ENCODE data around the gene PHOX2A. TPM values are rescaled to one million over a fixed set of nuclear protein-coding genes. Genes with fewer than 3 reads are reported as not detected.

PHOX2A gene
- total RNA-seq, 1 donor from 2014 or later: not detected

GRCh38 chr11:72249961-72250360, 6.0 kb upstream of the PHOX2A start:
- no peak overlapping the region for H3K27ac Mint-ChIP-seq (ENCODE audit: unreplicated experiment)
- Histone ChIP-seq H2AFZ (ENCODE audit: low read depth, low read length) (no peak overlapping the region), H3K4me3 (ENCODE audit: insufficient read depth, low read depth, low read length) (no peak overlapping the region), H3K79me2 (ENCODE audit: insufficient read depth, low read length) (no peaks in the 10 kb centered on the region), H3K9me3 (ENCODE audit: insufficient read depth, low read depth, low read length) (no peaks in the 10 kb centered on the region), H3K4me2 (ENCODE audit: low read length) (no peak overlapping the region), H3K36me3 (ENCODE audit: insufficient read depth, low read length) (no peaks in the 10 kb centered on the region), H3K4me1 (ENCODE audit: insufficient read depth, low read length) (no peaks in the 10 kb centered on the region), H4K20me1 (ENCODE audit: insufficient read depth, low read length) (no peaks in the 10 kb centered on the region), H3K27ac (ENCODE audit: low read depth, low read length) (no peak overlapping the region), H3K9ac (ENCODE audit: low read length) (no peak overlapping the region), H3K27me3 (ENCODE audit: insufficient read depth, low read length) (peaks cover 61% of the 10 kb centered on the region)
- no peak for DNase-seq (ENCODE audit: low read depth)
- H3K4me3 Mint-ChIP-seq (ENCODE audit: unreplicated experiment): no peak overlapping the region
- peaks cover 11% of the 10 kb centered on the region for H3K9me3 Mint-ChIP-seq (ENCODE audit: unreplicated experiment)
- peaks cover 16% of the 10 kb centered on the region for H3K27me3 Mint-ChIP-seq (ENCODE audit: low read depth, unreplicated experiment)
- no peaks in the 10 kb centered on the region for H3K4me1 Mint-ChIP-seq (ENCODE audit: low read depth, unreplicated experiment)
- H3K36me3 Mint-ChIP-seq (ENCODE audit: low read depth, unreplicated experiment): no peaks in the 10 kb centered on the region
- no peak for FAIRE-seq
- no peak for TF ChIP-seq EZH2 (IDR thresholded peaks at IDR 0.05; ENCODE audit: insufficient read depth, low read length)
- TF ChIP-seq, protein P1, sequence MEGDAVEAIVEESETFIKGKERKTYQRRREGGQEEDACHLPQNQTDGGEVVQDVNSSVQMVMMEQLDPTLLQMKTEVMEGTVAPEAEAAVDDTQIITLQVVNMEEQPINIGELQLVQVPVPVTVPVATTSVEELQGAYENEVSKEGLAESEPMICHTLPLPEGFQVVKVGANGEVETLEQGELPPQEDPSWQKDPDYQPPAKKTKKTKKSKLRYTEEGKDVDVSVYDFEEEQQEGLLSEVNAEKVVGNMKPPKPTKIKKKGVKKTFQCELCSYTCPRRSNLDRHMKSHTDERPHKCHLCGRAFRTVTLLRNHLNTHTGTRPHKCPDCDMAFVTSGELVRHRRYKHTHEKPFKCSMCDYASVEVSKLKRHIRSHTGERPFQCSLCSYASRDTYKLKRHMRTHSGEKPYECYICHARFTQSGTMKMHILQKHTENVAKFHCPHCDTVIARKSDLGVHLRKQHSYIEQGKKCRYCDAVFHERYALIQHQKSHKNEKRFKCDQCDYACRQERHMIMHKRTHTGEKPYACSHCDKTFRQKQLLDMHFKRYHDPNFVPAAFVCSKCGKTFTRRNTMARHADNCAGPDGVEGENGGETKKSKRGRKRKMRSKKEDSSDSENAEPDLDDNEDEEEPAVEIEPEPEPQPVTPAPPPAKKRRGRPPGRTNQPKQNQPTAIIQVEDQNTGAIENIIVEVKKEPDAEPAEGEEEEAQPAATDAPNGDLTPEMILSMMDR (IDR thresholded peaks at IDR 0.05; ENCODE audit: insufficient read depth, low read depth, low read length): no peak

DNA sequence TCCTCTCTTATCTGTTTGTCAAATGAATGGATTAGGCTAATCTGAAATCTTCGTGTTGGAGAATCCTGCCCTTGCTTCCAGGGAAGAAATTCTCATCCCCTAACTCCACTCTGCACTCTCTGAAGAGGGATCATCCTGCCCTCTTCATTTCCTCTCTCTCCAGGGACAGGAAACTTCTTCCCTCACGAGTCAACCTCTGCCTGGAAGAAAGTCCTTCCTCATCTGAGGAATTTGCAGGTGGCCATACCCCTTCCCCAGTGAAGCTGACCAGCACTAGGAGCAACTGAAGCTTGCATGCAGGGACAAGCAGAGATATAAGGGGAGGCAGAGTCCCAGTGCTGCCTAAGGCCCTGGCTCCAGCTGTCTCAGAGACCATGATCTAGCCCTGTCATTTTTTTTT, 3.6 kb upstream of the PHOX2A start:
- Histone ChIP-seq H3K79me2 (ENCODE audit: insufficient read depth, low read length) (no peaks in the 10 kb centered on the region), H4K20me1 (ENCODE audit: insufficient read depth, low read length) (peaks cover 4% of the 10 kb centered on the region), H3K4me3 (ENCODE audit: insufficient read depth, low read depth, low read length) (no peak overlapping the region), H3K27ac (ENCODE audit: low read depth, low read length) (no peak overlapping the region), H3K36me3 (ENCODE audit: insufficient read depth, low read length) (no peaks in the 10 kb centered on the region), H3K4me2 (ENCODE audit: low read length) (no peak overlapping the region), H3K4me1 (ENCODE audit: insufficient read depth, low read length) (no peaks in the 10 kb centered on the region), H3K9me3 (ENCODE audit: insufficient read depth, low read depth, low read length) (no peaks in the 10 kb centered on the region), H2AFZ (ENCODE audit: low read depth, low read length) (no peak overlapping the region), H3K9ac (ENCODE audit: low read length) (no peak overlapping the region), H3K27me3 (ENCODE audit: insufficient read depth, low read length) (peaks cover 70% of the 10 kb centered on the region)
- FAIRE-seq (no peak), DNase-seq (ENCODE audit: low read depth) (no peak)
- peaks cover 10% of the 10 kb centered on the region for H3K9me3 Mint-ChIP-seq (ENCODE audit: unreplicated experiment)
- peaks cover 32% of the 10 kb centered on the region for H3K27me3 Mint-ChIP-seq (ENCODE audit: low read depth, unreplicated experiment)
- H3K27ac Mint-ChIP-seq (ENCODE audit: unreplicated experiment): no peak overlapping the region
- TF ChIP-seq, protein P1 (IDR thresholded peaks at IDR 0.05; ENCODE audit: insufficient read depth, low read depth, low read length): no peak
- TF ChIP-seq EZH2 (IDR thresholded peaks at IDR 0.05; ENCODE audit: insufficient read depth, low read length): no peak
- no peak overlapping the region for H3K4me3 Mint-ChIP-seq (ENCODE audit: unreplicated experiment)
- peaks cover 4% of the 10 kb centered on the region for H3K4me1 Mint-ChIP-seq (ENCODE audit: low read depth, unreplicated experiment)
- H3K36me3 Mint-ChIP-seq (ENCODE audit: low read depth, unreplicated experiment): no peaks in the 10 kb centered on the region

- H2AFZ ChIP-seq (ENCODE audit: low read depth, low read length): no peak overlapping the region
- no peaks in the 10 kb centered on the region for H3K36me3 ChIP-seq (ENCODE audit: insufficient read depth, low read length)
- H3K79me2 ChIP-seq (ENCODE audit: insufficient read depth, low read length): no peaks in the 10 kb centered on the region
- Mint-ChIP-seq H3K36me3 (ENCODE audit: low read depth, unreplicated experiment) (peaks cover under 1% of the 10 kb centered on the region), H3K27me3 (ENCODE audit: low read depth, unreplicated experiment) (peaks cover 45% of the 10 kb centered on the region), H3K9me3 (ENCODE audit: unreplicated experiment) (peaks cover 17% of the 10 kb centered on the region), H3K4me1 (ENCODE audit: low read depth, unreplicated experiment) (peaks cover 5% of the 10 kb centered on the region), H3K4me3 (ENCODE audit: unreplicated experiment) (no peak overlapping the region), H3K27ac (ENCODE audit: unreplicated experiment) (no peak overlapping the region)
- FAIRE-seq (no peak), DNase-seq (ENCODE audit: low read depth) (no peak)
- H4K20me1 ChIP-seq (ENCODE audit: insufficient read depth, low read length): peaks cover 8% of the 10 kb centered on the region
- peaks cover 79% of the 10 kb centered on the region for H3K27me3 ChIP-seq (ENCODE audit: insufficient read depth, low read length)
- no peak overlapping the region for H3K4me2 ChIP-seq (ENCODE audit: low read length)
- H3K4me3 ChIP-seq (ENCODE audit: insufficient read depth, low read depth, low read length): no peak overlapping the region
- H3K27ac ChIP-seq (ENCODE audit: low read depth, low read length): no peak overlapping the region
- no peaks in the 10 kb centered on the region for H3K9me3 ChIP-seq (ENCODE audit: insufficient read depth, low read depth, low read length)
- TF ChIP-seq, protein P1 (IDR thresholded peaks at IDR 0.05; ENCODE audit: insufficient read depth, low read depth, low read length): no peak
- no peak for TF ChIP-seq EZH2 (IDR thresholded peaks at IDR 0.05; ENCODE audit: insufficient read depth, low read length)
- H3K4me1 ChIP-seq (ENCODE audit: insufficient read depth, low read length): peaks cover 7% of the 10 kb centered on the region
- H3K9ac ChIP-seq (ENCODE audit: low read length): no peak overlapping the region
These were observed 1.4 kb upstream of the PHOX2A start for GRCh38 chr11:72245263-72245816.
